GM10266 (cell line): ENCODE measurements around the gene ACHE.
A peak's percentile ranks its signal among the peaks of the same experiment; 100 is the strongest.

Source experiments
- DNase-seq: peaks from one replicate; pipeline ENCODE4 v3.0.0; 2012; ENCODE audit errors: extremely low spot score
- TF ChIP-seq, protein P1 (sequence below): IDR thresholded peaks from 2 replicates; pipeline ENCODE4 v1.5.1; 2012; ENCODE audit warnings: mild to moderate bottlenecking, low read depth; ENCODE audit not compliant: control insufficient read depth, insufficient read depth; ENCODE audit errors: missing control alignments

ACHE gene

DNA sequence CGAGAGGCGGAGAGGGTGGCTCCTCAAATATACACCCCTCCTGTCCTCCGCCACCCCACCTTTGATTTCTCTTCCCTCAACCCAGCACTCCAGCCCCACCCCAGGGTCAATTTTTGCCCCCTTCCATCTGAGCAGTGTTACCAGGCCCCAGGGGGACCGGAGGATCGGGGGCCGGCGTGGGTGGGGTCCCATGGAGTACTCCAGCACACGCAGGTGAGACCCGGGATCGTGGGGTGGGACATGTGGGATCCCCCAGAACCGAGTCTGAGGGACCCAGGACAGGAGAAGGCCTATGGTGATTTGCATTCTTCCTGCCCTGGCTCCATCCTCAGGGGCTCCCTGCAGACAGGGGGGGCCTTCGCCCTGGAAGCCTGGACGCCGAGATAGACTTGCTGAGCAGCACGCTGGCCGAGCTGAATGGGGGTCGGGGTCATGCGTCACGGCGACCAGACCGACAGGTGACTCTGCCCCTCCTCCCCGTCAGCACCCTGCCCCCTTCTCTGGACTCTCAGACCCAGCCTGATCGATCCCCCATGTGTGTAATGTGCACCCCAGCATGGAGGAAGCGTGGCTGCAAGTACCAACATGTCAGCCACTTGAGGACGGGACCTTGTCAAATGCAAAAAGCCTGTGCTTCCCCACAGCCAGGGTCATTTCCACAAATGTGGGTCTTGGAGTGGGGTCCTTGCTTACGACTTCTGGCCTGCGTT lies 27.8 kb downstream of the ACHE start:
- DNase-seq: no peak
- TF ChIP-seq, protein P1, sequence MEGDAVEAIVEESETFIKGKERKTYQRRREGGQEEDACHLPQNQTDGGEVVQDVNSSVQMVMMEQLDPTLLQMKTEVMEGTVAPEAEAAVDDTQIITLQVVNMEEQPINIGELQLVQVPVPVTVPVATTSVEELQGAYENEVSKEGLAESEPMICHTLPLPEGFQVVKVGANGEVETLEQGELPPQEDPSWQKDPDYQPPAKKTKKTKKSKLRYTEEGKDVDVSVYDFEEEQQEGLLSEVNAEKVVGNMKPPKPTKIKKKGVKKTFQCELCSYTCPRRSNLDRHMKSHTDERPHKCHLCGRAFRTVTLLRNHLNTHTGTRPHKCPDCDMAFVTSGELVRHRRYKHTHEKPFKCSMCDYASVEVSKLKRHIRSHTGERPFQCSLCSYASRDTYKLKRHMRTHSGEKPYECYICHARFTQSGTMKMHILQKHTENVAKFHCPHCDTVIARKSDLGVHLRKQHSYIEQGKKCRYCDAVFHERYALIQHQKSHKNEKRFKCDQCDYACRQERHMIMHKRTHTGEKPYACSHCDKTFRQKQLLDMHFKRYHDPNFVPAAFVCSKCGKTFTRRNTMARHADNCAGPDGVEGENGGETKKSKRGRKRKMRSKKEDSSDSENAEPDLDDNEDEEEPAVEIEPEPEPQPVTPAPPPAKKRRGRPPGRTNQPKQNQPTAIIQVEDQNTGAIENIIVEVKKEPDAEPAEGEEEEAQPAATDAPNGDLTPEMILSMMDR: no peak

- TF ChIP-seq, protein P1: no peak
- peak; percentile 88 for DNase-seq
Measured at GRCh38 chr7:100867040-100867775, 28.5 kb downstream of the ACHE start, which contains the start of gene TRIP6. Gene TRIP6, plus strand, starts transcription at chr7:100867387. Its CDS starts 111 bp downstream, at chr7:100867498.

GRCh38 chr7:100866729-100867039 lies 29.0 kb downstream of the ACHE start:
- DNase-seq: no peak
- TF ChIP-seq, protein P1: no peak

GRCh38 chr7:100865938-100866728 lies 29.6 kb downstream of the ACHE start:
- TF ChIP-seq, protein P1: no peak
- no peak for DNase-seq

GRCh38 chr7:100865372-100865911 lies 30.2 kb downstream of the ACHE start:
- TF ChIP-seq, protein P1: no peak
- no peak for DNase-seq

DNA sequence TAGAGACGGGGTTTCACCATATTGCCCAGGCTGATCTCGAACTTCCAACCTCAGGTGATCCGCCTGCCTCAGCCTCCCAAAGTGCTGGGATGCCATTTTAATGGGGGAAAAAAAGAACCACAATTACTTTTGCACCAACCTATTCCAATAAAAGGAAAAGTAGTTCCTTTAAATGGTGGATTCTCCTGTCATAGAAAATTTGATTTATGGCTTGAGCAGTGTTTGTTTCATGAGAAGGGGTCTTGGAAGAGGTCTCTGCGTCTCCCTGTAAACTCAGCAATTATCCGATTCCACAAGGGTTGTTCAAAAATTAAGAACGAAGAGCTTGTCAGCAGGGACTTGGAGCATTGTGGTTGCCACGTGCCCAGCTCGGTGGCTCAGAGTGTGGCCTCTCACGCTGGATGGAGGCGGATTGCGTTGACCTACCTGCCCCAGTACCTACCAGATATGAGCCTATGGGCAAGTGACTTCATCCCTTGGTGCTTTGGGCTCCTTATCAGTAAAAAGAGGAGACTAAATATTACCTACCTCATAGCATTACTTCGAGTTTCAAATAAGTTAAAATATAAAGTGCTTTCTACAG lies 31.3 kb downstream of the ACHE start:
- TF ChIP-seq, protein P1: no peak
- no peak for DNase-seq
